KMS-11 (cell line): ENCODE data around the gene TNK2.
A peak's percentile ranks its signal among the peaks of the same experiment; 100 is the strongest.

Source experiments
- H2AFZ ChIP-seq: fragments of 200-600 bp; sonication (generic); 2 replicates; pipeline ENCODE4 v1.6.1; 2016; ENCODE audit warnings: antibody characterized with exemption, mixed run types, low read depth
- H3K27ac ChIP-seq: fragments of 200-600 bp; sonication (generic); 2 replicates; pipeline ENCODE4 v1.6.1; 2016; ENCODE audit warnings: mild to moderate bottlenecking, mixed run types
- H3K27me3 ChIP-seq: fragments of 200-600 bp; sonication (generic); 2 replicates; pipeline ENCODE4 v1.6.1; 2017; ENCODE audit warnings: mild to moderate bottlenecking, low read depth, mixed run types, moderate library complexity; ENCODE audit not compliant: insufficient read depth
- H3K36me3 ChIP-seq: fragments of 200-600 bp; sonication (generic); 2 replicates; pipeline ENCODE4 v1.6.1; 2017; ENCODE audit warnings: mild to moderate bottlenecking, mixed run types; ENCODE audit not compliant: insufficient read depth
- H3K4me1 ChIP-seq: fragments of 200-600 bp; sonication (generic); 2 replicates; pipeline ENCODE4 v1.6.1; 2016; ENCODE audit warnings: mild to moderate bottlenecking, low read depth, mixed run types; ENCODE audit not compliant: poor library complexity, severe bottlenecking
- H3K4me2 ChIP-seq: fragments of 200-600 bp; sonication (generic); 2 replicates; pipeline ENCODE4 v1.7.0; 2016; ENCODE audit warnings: mild to moderate bottlenecking, mixed run types
- H3K4me3 ChIP-seq: fragments of 200-600 bp; sonication (generic); IDR thresholded peaks from 2 replicates; pipeline ENCODE4 v1.6.1; 2017; ENCODE audit warnings: low read depth, low read length, mixed read lengths; ENCODE audit not compliant: insufficient read depth
- H3K79me2 ChIP-seq: fragments of 200-600 bp; sonication (generic); 2 replicates; pipeline ENCODE4 v1.6.1; 2016; ENCODE audit warnings: low read depth, mixed run types; ENCODE audit not compliant: insufficient read depth
- H3K9ac ChIP-seq: fragments of 200-600 bp; sonication (generic); 2 replicates; pipeline ENCODE4 v1.6.1; 2016; ENCODE audit warnings: mild to moderate bottlenecking, mixed run types
- H4K20me1 ChIP-seq: fragments of 200-600 bp; sonication (generic); 2 replicates; pipeline ENCODE4 v1.6.1; 2016; ENCODE audit warnings: mild to moderate bottlenecking, mixed run types; ENCODE audit not compliant: insufficient read depth
- CTCF ChIP-seq: fragments of 200-600 bp; sonication (generic); conservative IDR thresholded peaks from 2 replicates; pipeline ENCODE4 v1.6.1; 2017; ENCODE audit warnings: low read depth, mild to moderate bottlenecking, antibody characterized with exemption, low read length, moderate library complexity, mixed read lengths

TNK2 gene

GRCh38 chr3:195895861-195896360, 12.4 kb downstream of the TNK2 start:
- Histone ChIP-seq H3K9ac (peak overlapping the region; percentile 72; the same call in 1 of the 2 replicates), H3K4me1 (peaks cover 8% of the 10 kb centered on the region), H3K27me3 (no peaks in the 10 kb centered on the region), H3K79me2 (no peaks in the 10 kb centered on the region), H3K4me2 (peak overlapping the region; percentile 76), H3K36me3 (no peaks in the 10 kb centered on the region), H2AFZ (peak overlapping the region; percentile 82), H4K20me1 (no peaks in the 10 kb centered on the region), H3K4me3 (no peak overlapping the region), H3K27ac (peak overlapping the region; percentile 51; the same call in 1 of the 2 replicates)
- no peak for TF ChIP-seq CTCF

GRCh38 chr3:195895078-195895860, 13.1 kb downstream of the TNK2 start:
- H3K79me2 ChIP-seq, result no peaks in the 10 kb centered on the region
- TF ChIP-seq CTCF, result peak; percentile 75
- H3K9ac ChIP-seq, result peak overlapping the region; percentile 72
- H3K4me2 ChIP-seq, result peak overlapping the region; percentile 76
- no peaks in the 10 kb centered on the region for H3K27me3 ChIP-seq
- no peaks in the 10 kb centered on the region for H3K36me3 ChIP-seq
- no peak overlapping the region for H3K27ac ChIP-seq
- H4K20me1 ChIP-seq, result no peaks in the 10 kb centered on the region
- H3K4me3 ChIP-seq, result no peak overlapping the region
- H3K4me1 ChIP-seq, result peaks cover 8% of the 10 kb centered on the region
- H2AFZ ChIP-seq, result peak overlapping the region; percentile 82

GRCh38 chr3:195893916-195894465, 14.4 kb downstream of the TNK2 start:
- Histone ChIP-seq H3K4me3 (no peak overlapping the region), H3K79me2 (no peaks in the 10 kb centered on the region), H2AFZ (no peak overlapping the region; the same call in 1 of the 2 replicates), H3K27me3 (no peaks in the 10 kb centered on the region), H3K27ac (no peak overlapping the region), H3K9ac (no peak overlapping the region), H3K4me2 (peak overlapping the region; percentile 76), H3K36me3 (no peaks in the 10 kb centered on the region), H3K4me1 (peaks cover 8% of the 10 kb centered on the region), H4K20me1 (no peaks in the 10 kb centered on the region)
- TF ChIP-seq CTCF, result no peak

GRCh38 chr3:195893516-195893915, 14.8 kb downstream of the TNK2 start:
- no peaks in the 10 kb centered on the region for H4K20me1 ChIP-seq
- H3K27me3 ChIP-seq, result no peaks in the 10 kb centered on the region
- H3K27ac ChIP-seq, result no peak overlapping the region
- no peaks in the 10 kb centered on the region for H3K36me3 ChIP-seq
- H3K4me2 ChIP-seq, result no peak overlapping the region
- H3K9ac ChIP-seq, result no peak overlapping the region
- no peak overlapping the region for H2AFZ ChIP-seq
- no peak overlapping the region for H3K4me3 ChIP-seq
- H3K4me1 ChIP-seq, result peaks cover 8% of the 10 kb centered on the region
- TF ChIP-seq CTCF, result no peak
- H3K79me2 ChIP-seq, result no peaks in the 10 kb centered on the region
